Measurements from ENCODE around the gene CELF4.

CELF4 gene

DNA sequence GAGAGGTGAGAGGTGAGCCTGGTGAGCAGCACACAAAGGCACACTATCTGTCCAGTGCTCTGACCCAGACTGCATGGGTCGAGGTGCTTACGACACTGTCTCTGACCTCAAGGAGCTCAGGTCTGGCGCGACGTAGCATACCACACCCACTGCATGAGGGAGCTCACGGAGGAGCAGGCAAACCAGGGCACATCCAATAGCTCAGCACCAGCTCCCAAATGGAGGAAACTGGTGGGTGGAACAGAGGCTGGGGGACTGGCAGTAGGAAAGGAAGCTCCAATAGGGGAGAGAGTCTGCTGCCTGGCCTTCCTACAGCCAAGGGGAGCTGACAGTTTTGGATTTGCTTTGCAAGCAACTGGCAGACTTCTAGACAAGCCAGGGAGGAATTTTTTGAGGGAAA is 36.3 kb downstream of the CELF4 start:
- Histone ChIP-seq H3K27ac (ENCODE audit: low read depth, low read length) (no peak overlapping the region), H3K4me3 (ENCODE audit: low read length) (no peak overlapping the region), H3K4me1 (ENCODE audit: control insufficient read depth, low read length) (peaks cover 6% of the 10 kb centered on the region), H3K4me2 (ENCODE audit: low read length) (no peak overlapping the region), H3K9me3 (ENCODE audit: control insufficient read depth, insufficient read depth, low read length) (no peaks in the 10 kb centered on the region), H4K20me1 (ENCODE audit: control insufficient read depth, insufficient read depth, low read depth, low read length) (no peaks in the 10 kb centered on the region), H3K79me2 (ENCODE audit: control insufficient read depth, low read length) (no peaks in the 10 kb centered on the region), H3F3A (ENCODE audit: control insufficient read depth, insufficient read depth) (no peaks in the 10 kb centered on the region), H3K36me3 (ENCODE audit: control insufficient read depth, low read length) (no peaks in the 10 kb centered on the region), H3K9me2 (replicated peaks; ENCODE audit: control insufficient read depth, low read length) (no peaks in the 10 kb centered on the region), H3K27me3 (ENCODE audit: control insufficient read depth, low read length) (no peaks in the 10 kb centered on the region)
- TF ChIP-seq CTCF (IDR thresholded peaks at IDR 0.05; ENCODE audit: low read depth, low read length, poor library complexity, severe bottlenecking): no peak
- no peak for TF ChIP-seq EZH2phosphoT487 (IDR thresholded peaks at IDR 0.05; ENCODE audit: borderline replicate concordance, low read length)

DNA sequence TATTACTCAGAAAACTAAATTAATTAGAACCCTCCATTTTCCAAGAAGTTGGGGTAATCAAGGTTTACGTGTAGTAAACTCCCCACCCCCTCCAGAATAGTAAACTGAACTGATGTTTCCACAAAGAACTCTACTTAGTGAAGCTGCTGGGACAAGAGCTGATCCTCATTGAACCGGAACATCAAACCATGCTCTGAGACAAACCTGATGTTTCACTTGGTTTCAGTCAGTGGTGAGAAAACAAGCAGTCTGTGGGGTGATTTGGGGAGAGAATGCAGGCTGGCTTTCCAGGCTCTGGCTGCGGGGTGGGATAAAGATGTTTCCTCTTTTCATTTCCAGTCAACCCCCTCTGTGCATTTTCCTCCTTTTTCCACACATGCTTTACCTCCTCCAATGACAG is 38.2 kb downstream of the CELF4 start:
- no peaks in the 10 kb centered on the region for H3K79me2 ChIP-seq (ENCODE audit: control insufficient read depth, low read length)
- H3K9me2 ChIP-seq (replicated peaks; ENCODE audit: control insufficient read depth, low read length): no peaks in the 10 kb centered on the region
- H3K36me3 ChIP-seq (ENCODE audit: control insufficient read depth, low read length): no peaks in the 10 kb centered on the region
- no peaks in the 10 kb centered on the region for H3K9me3 ChIP-seq (ENCODE audit: control insufficient read depth, insufficient read depth, low read length)
- H3K4me3 ChIP-seq (ENCODE audit: low read length): no peak overlapping the region
- no peaks in the 10 kb centered on the region for H3K27me3 ChIP-seq (ENCODE audit: control insufficient read depth, low read length)
- H3K4me2 ChIP-seq (ENCODE audit: low read length): no peak overlapping the region
- no peaks in the 10 kb centered on the region for H3F3A ChIP-seq (ENCODE audit: control insufficient read depth, insufficient read depth)
- TF ChIP-seq EZH2phosphoT487 (IDR thresholded peaks at IDR 0.05; ENCODE audit: borderline replicate concordance, low read length): no peak
- no peak for TF ChIP-seq CTCF (IDR thresholded peaks at IDR 0.05; ENCODE audit: low read depth, low read length, poor library complexity, severe bottlenecking)
- H4K20me1 ChIP-seq (ENCODE audit: control insufficient read depth, insufficient read depth, low read depth, low read length): no peaks in the 10 kb centered on the region; the same call in 1 of the 2 replicates
- no peak overlapping the region for H3K27ac ChIP-seq (ENCODE audit: low read depth, low read length)
- H3K4me1 ChIP-seq (ENCODE audit: control insufficient read depth, low read length): no peaks in the 10 kb centered on the region

- H3K27me3 ChIP-seq (ENCODE audit: control insufficient read depth, low read length): no peaks in the 10 kb centered on the region
- H3K9me2 ChIP-seq (replicated peaks; ENCODE audit: control insufficient read depth, low read length): no peaks in the 10 kb centered on the region
- H3K4me3 ChIP-seq (ENCODE audit: low read length): no peak overlapping the region
- no peaks in the 10 kb centered on the region for H3F3A ChIP-seq (ENCODE audit: control insufficient read depth, insufficient read depth)
- H3K4me1 ChIP-seq (ENCODE audit: control insufficient read depth, low read length): no peaks in the 10 kb centered on the region
- no peaks in the 10 kb centered on the region; the same call in 1 of the 2 replicates for H4K20me1 ChIP-seq (ENCODE audit: control insufficient read depth, insufficient read depth, low read depth, low read length)
- no peaks in the 10 kb centered on the region for H3K9me3 ChIP-seq (ENCODE audit: control insufficient read depth, insufficient read depth, low read length)
- H3K79me2 ChIP-seq (ENCODE audit: control insufficient read depth, low read length): no peaks in the 10 kb centered on the region
- H3K4me2 ChIP-seq (ENCODE audit: low read length): no peak overlapping the region
- no peak for TF ChIP-seq CTCF (IDR thresholded peaks at IDR 0.05; ENCODE audit: low read depth, low read length, poor library complexity, severe bottlenecking)
- no peak for TF ChIP-seq EZH2phosphoT487 (IDR thresholded peaks at IDR 0.05; ENCODE audit: borderline replicate concordance, low read length)
- no peak overlapping the region for H3K27ac ChIP-seq (ENCODE audit: low read depth, low read length)
- H3K36me3 ChIP-seq (ENCODE audit: control insufficient read depth, low read length): no peaks in the 10 kb centered on the region
Observed at GRCh38 chr18:37525262-37525585, 40.4 kb downstream of the CELF4 start.
